Gastroesophageal sphincter (tissue), 4 donors: Measurements from ENCODE around the gene IRF2BPL. TPM values are rescaled to one million over a fixed set of nuclear protein-coding genes. Genes with fewer than 3 reads are reported as not detected.

Experiments
- ATAC-seq: fragments of 150-250 bp; one replicate; pipeline ENCODE4 v1.9.1; 2016; ENCODE audit warnings: mild to moderate bottlenecking, moderate library complexity
- H3K27ac ChIP-seq, 4 donors: fragments of 200-600 bp; sonication (generic) in 3 of 4; 1 replicate in 3 of 4; 2 replicates in 1 of 4; pipeline ENCODE4 v1.5.1; 2016 to 2019
- H3K27me3 ChIP-seq: fragments of 200-600 bp; sonication (generic); one replicate; pipeline ENCODE4 v1.5.1; 2019
- H3K36me3 ChIP-seq, 2 donors: fragments of 200-600 bp; sonication (generic); one replicate each; pipeline ENCODE4 v1.5.1; 2019; ENCODE audit warnings: control low read depth in 1 of 2
- H3K4me1 ChIP-seq, 3 donors: fragments of 200-600 bp; sonication (generic); 1 replicate in 2 of 3; 2 replicates in 1 of 3; pipeline ENCODE4 v1.5.1; 2016 to 2019; ENCODE audit warnings: control low read depth in 2 of 3
- H3K4me3 ChIP-seq, 2 donors: fragments of 200-600 bp; sonication (generic); one replicate each; pipeline ENCODE4 v1.5.1; 2019; ENCODE audit warnings: mild to moderate bottlenecking in 1 of 2, moderate library complexity in 1 of 2
- H3K9me3 ChIP-seq, 3 donors: fragments of 200-600 bp; sonication (generic); one replicate each; pipeline ENCODE4 v1.5.1; 2017 to 2019; ENCODE audit warnings: control low read depth in 2 of 3
- EP300 ChIP-seq: sonication (generic); formaldehyde crosslinking; IDR thresholded peaks from one replicate; pipeline ENCODE4 v1.6.1; 2017; ENCODE audit warnings: antibody characterized with exemption, mild to moderate bottlenecking
- POLR2A ChIP-seq, 2 donors: fragments of 450-650 bp; IDR thresholded peaks; one replicate each; pipeline ENCODE4 v1.6.1; 2017; ENCODE audit warnings: antibody characterized with exemption in 2 of 2, mild to moderate bottlenecking in 2 of 2, moderate library complexity in 1 of 2
- POLR2AphosphoS5 ChIP-seq: sonication (generic); formaldehyde crosslinking; IDR thresholded peaks from one replicate; pipeline ENCODE4 v1.6.1; 2017; ENCODE audit warnings: antibody characterized with exemption
- WGBS, 2 donors: methylation state at CpG; one replicate each; pipeline ENCODE4 v1.1.5; 2018; ENCODE audit warnings: low coverage in 1 of 2; 5-methylcytosine and 5-hydroxymethylcytosine counted together
- total RNA-seq, 4 donors: library from RNA; depleted of rRNA; stranded (reverse); fragments of >200 nt; gene quantifications; one replicate each; pipeline ENCODE4 v1.1.0, GENCODE V29; 2016
- TF ChIP-seq, protein P1 (sequence below), 4 experiments: fragments of 200-600 bp in 2 of 4; fragments of 450-650 bp in 2 of 4; sonication (generic) in 1 of 4; IDR thresholded peaks; one replicate each; pipeline ENCODE4 v1.5.1; 2017 to 2019; ENCODE audit warnings: antibody characterized with exemption in 4 of 4, mild to moderate bottlenecking in 2 of 4, moderate library complexity in 2 of 4

IRF2BPL gene
- total RNA-seq, 4 donors from 2014 or later = 53.7 to 75.6 (median 59.9) TPM

DNA sequence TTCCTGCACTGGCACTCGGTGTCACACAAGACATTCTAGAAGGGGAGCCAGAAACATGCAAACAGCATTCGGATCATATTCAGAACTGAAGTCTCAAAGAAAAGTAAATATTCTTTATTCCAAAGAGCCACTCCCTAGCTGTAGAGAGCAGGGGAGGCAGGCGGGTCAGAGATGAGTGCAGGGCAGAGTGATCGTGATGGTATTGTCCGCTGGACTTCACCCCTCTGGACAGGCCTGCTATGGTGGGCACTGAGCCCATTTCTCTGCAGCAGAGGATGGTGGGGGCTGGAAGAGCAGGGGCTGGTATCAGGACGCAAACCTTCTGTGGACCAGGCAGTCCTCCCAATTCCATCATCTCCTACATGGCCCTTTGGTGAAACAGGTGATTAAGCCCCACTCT is 25.6 kb downstream of the IRF2BPL start:
- no peak for ATAC-seq
- no peaks in the 10 kb centered on the region for H3K27me3 ChIP-seq
- no peaks in the 10 kb centered on the region for H3K36me3 ChIP-seq
- no peak overlapping the region for H3K27ac ChIP-seq
- 63% methylated on average over 5 of the region's 6 CpGs; no CpG with 5 or more reads in 1 of the 2 donors for WGBS, 2 donors
- no peaks in the 10 kb centered on the region for H3K9me3 ChIP-seq
- no peak overlapping the region for H3K4me3 ChIP-seq
- TF ChIP-seq EP300 = no peak
- TF ChIP-seq POLR2A (IDR thresholded peaks at IDR 0.05) = no peak
- TF ChIP-seq POLR2AphosphoS5 = no peak
- TF ChIP-seq, protein P1, sequence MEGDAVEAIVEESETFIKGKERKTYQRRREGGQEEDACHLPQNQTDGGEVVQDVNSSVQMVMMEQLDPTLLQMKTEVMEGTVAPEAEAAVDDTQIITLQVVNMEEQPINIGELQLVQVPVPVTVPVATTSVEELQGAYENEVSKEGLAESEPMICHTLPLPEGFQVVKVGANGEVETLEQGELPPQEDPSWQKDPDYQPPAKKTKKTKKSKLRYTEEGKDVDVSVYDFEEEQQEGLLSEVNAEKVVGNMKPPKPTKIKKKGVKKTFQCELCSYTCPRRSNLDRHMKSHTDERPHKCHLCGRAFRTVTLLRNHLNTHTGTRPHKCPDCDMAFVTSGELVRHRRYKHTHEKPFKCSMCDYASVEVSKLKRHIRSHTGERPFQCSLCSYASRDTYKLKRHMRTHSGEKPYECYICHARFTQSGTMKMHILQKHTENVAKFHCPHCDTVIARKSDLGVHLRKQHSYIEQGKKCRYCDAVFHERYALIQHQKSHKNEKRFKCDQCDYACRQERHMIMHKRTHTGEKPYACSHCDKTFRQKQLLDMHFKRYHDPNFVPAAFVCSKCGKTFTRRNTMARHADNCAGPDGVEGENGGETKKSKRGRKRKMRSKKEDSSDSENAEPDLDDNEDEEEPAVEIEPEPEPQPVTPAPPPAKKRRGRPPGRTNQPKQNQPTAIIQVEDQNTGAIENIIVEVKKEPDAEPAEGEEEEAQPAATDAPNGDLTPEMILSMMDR (IDR thresholded peaks at IDR 0.05) = no peak
- H3K4me1 ChIP-seq = peaks cover 0 to 30% (median 15%) of the 10 kb centered on the region in 3 donors

DNA sequence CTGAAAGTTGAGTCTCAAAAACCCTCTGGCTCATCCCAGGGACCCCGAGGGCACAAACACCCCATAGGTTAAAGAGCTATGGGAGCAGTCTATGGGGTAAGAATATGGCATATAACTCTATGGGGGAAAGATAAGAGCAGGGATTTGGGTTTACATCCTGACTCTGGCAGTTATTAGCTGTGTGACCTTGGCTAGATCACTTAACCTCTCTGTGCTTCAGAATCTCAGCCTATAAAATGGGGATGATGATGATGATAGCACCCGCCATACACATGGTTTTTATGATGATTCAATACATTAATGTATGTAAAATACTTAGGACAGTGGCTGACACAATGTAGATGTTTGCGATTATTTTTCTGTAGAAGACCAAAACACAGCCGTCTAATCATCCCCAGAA is 26.2 kb downstream of the IRF2BPL start:
- no peaks in the 10 kb centered on the region for H3K27me3 ChIP-seq
- no peaks in the 10 kb centered on the region for H3K36me3 ChIP-seq
- TF ChIP-seq POLR2AphosphoS5 (no peak), EP300 (no peak), POLR2A (IDR thresholded peaks at IDR 0.05) (no peak)
- TF ChIP-seq, protein P1 (IDR thresholded peaks at IDR 0.05) = no peak
- WGBS, 2 donors = 94% methylated on average over 3 to 4 of the region's 4 CpGs
- ATAC-seq = no peak
- H3K27ac ChIP-seq = no peak overlapping the region
- H3K9me3 ChIP-seq = no peaks in the 10 kb centered on the region
- H3K4me3 ChIP-seq = no peak overlapping the region
- H3K4me1 ChIP-seq = peaks cover 0 to 24% (median 10%) of the 10 kb centered on the region in 3 donors

GRCh38 chr14:77000340-77001270 is 27.9 kb downstream of the IRF2BPL start:
- ATAC-seq = peak; percentile 86
- H3K4me3 ChIP-seq = peak overlapping the region in 1 of 2 donors; percentile 35

GRCh38 chr14:76998910-76999309 is 29.6 kb downstream of the IRF2BPL start:
- no peak for ATAC-seq
- no peaks in the 10 kb centered on the region for H3K36me3 ChIP-seq

More at GRCh38 chr14:77000340-77001270, 27.9 kb downstream of the IRF2BPL start:
- TF ChIP-seq EP300 (no peak), POLR2AphosphoS5 (no peak), POLR2A (IDR thresholded peaks at IDR 0.05) (no peak)
- TF ChIP-seq, protein P1 (IDR thresholded peaks at IDR 0.05) = no peak
- 8 to 18% methylated on average over 12 to 22 of the region's 33 CpGs for WGBS, 2 donors
- Histone ChIP-seq H3K27ac (peak overlapping the region in 3 of 4 donors; percentile 64 to 65 (median 64)), H3K9me3 (no peaks in the 10 kb centered on the region), H3K36me3 (no peaks in the 10 kb centered on the region), H3K4me1 (peaks cover 0 to 16% (median 10%) of the 10 kb centered on the region in 3 donors), H3K27me3 (no peaks in the 10 kb centered on the region)

More at GRCh38 chr14:76998910-76999309, 29.6 kb downstream of the IRF2BPL start:
- WGBS, 2 donors = 80% methylated on average over 1 of the region's 3 CpGs; no CpG with 5 or more reads in 1 of the 2 donors
- peaks cover 0 to 16% (median 10%) of the 10 kb centered on the region in 3 donors for H3K4me1 ChIP-seq
- H3K27ac ChIP-seq = no peak overlapping the region
- no peaks in the 10 kb centered on the region for H3K27me3 ChIP-seq
- H3K9me3 ChIP-seq = no peaks in the 10 kb centered on the region
- no peak for TF ChIP-seq POLR2AphosphoS5
- no peak for TF ChIP-seq EP300
- TF ChIP-seq POLR2A (IDR thresholded peaks at IDR 0.05) = no peak
- TF ChIP-seq, protein P1 (IDR thresholded peaks at IDR 0.05) = no peak
- H3K4me3 ChIP-seq = no peak overlapping the region
